SK-N-SH (cell line): Measurements from ENCODE around the gene OLFML3.

Source experiments
- POLR2AphosphoS5 ChIP-seq: IDR thresholded peaks from 2 replicates; pipeline ENCODE4 v1.6.1; 2012; ENCODE audit warnings: low read depth, low read length
- TCF12 ChIP-seq: IDR thresholded peaks from 2 replicates; pipeline ENCODE4 v1.4.0; 2012

DNA sequence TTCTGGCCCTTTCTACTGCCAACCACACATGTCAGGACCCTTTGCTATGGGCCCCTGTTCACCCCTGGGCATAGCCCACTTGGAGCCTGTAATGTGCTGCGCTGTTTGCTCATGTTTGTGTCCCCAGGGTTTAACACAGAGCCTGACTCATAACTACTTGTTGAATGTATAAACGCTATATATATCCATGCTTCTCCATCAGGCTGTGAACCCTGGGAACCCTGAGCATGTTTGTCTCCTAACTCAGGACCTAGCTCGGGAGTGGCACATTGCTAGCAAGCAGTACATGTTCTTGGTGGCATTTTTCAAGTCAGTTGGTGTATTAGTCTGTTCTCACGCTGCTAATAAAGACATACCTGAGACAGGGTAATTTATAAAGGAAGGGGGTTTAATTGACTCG lies 8.0 kb downstream of the OLFML3 start:
- TF ChIP-seq TCF12 = no peak
- TF ChIP-seq POLR2AphosphoS5 = no peak
